HepG2 (cell line): Measurements from ENCODE around the gene ZFAND2B. TPM values are rescaled to one million over a fixed set of nuclear protein-coding genes. Genes with fewer than 3 reads are reported as not detected.

Experiments
- CHCHD3 ChIP-seq: sonication (generic); formaldehyde crosslinking; IDR thresholded peaks from 2 replicates; pipeline ENCODE4 v1.8.0; 2022; ENCODE audit warnings: mild to moderate bottlenecking, missing genetic modification reagents, moderate library complexity
- ERF ChIP-seq: IDR thresholded peaks from 2 replicates; pipeline ENCODE4 v1.6.1; 2018; ENCODE audit warnings: missing biosample characterization, missing genetic modification reagents
- FIP1L1 ChIP-seq: fragments of 200-400 bp; formaldehyde crosslinking; IDR thresholded peaks from 2 replicates; pipeline ENCODE4 v1.6.1; 2018; ENCODE audit warnings: low read depth, mild to moderate bottlenecking, low read length, moderate library complexity, borderline replicate concordance; ENCODE audit not compliant: insufficient read depth
- IRF2 ChIP-seq: IDR thresholded peaks from 2 replicates; pipeline ENCODE4 v1.6.1; 2018; ENCODE audit warnings: missing genetic modification reagents, missing compliant biosample characterization
- IRF9 ChIP-seq: sonication (generic); formaldehyde crosslinking; IDR thresholded peaks from 2 replicates; pipeline ENCODE4 v1.8.0; 2022; ENCODE audit warnings: missing genetic modification reagents, mild to moderate bottlenecking, borderline replicate concordance
- IRX3 ChIP-seq: sonication (generic); formaldehyde crosslinking; IDR thresholded peaks from 2 replicates; pipeline ENCODE4 v1.8.1; 2023; ENCODE audit warnings: mild to moderate bottlenecking, low read depth, missing genetic modification reagents, borderline replicate concordance
- MED13 ChIP-seq: sonication (generic); formaldehyde crosslinking; IDR thresholded peaks from 2 replicates; pipeline ENCODE4 v1.5.0; 2020; ENCODE audit warnings: missing genetic modification reagents
- NCOA5 ChIP-seq: sonication (generic); formaldehyde crosslinking; IDR thresholded peaks from 2 replicates; pipeline ENCODE4 v1.4.0; 2020; ENCODE audit warnings: missing genetic modification reagents
- POGK ChIP-seq: sonication (generic); formaldehyde crosslinking; conservative IDR thresholded peaks from 2 replicates; pipeline ENCODE4 v1.8.0; 2022; ENCODE audit warnings: mild to moderate bottlenecking, moderate library complexity, missing genetic modification reagents
- SIX1 ChIP-seq: sonication (generic); formaldehyde crosslinking; IDR thresholded peaks from 2 replicates; pipeline ENCODE4 v1.4.0; 2020; ENCODE audit warnings: missing genetic modification reagents, borderline replicate concordance
- YEATS4 ChIP-seq: sonication (generic); formaldehyde crosslinking; IDR thresholded peaks from 2 replicates; pipeline ENCODE4 v1.4.0; 2020; ENCODE audit warnings: missing genetic modification reagents, borderline replicate concordance
- ZBTB33 ChIP-seq: sonication (generic); formaldehyde crosslinking; IDR thresholded peaks from 2 replicates; pipeline ENCODE4 v1.4.0; 2020; ENCODE audit warnings: missing genetic modification reagents
- ZBTB37 ChIP-seq: sonication (generic); formaldehyde crosslinking; IDR thresholded peaks from 2 replicates; pipeline ENCODE4 v1.4.0; 2020; ENCODE audit warnings: mild to moderate bottlenecking, missing genetic modification reagents
- ZFX ChIP-seq: sonication (generic); formaldehyde crosslinking; IDR thresholded peaks from 2 replicates; pipeline ENCODE4 v1.4.0; 2020; ENCODE audit warnings: mild to moderate bottlenecking, low read depth, missing genetic modification reagents, moderate library complexity
- ZNF547 ChIP-seq: sonication (generic); formaldehyde crosslinking; IDR thresholded peaks from 2 replicates; pipeline ENCODE4 v1.5.1; 2020; ENCODE audit warnings: mild to moderate bottlenecking, missing genetic modification reagents
- ZNF574 ChIP-seq: sonication (generic); formaldehyde crosslinking; IDR thresholded peaks from 2 replicates; pipeline ENCODE4 v1.4.0; 2020; ENCODE audit warnings: missing genetic modification reagents
- ZNF614 ChIP-seq: IDR thresholded peaks from 2 replicates; pipeline ENCODE4 v1.6.1; 2018; ENCODE audit warnings: missing biosample characterization, missing genetic modification reagents, inconsistent platforms, borderline replicate concordance
- ZNF746 ChIP-seq: sonication (generic); formaldehyde crosslinking; IDR thresholded peaks from 2 replicates; pipeline ENCODE4 v1.8.0; 2022; ENCODE audit warnings: mild to moderate bottlenecking, missing genetic modification reagents
- ZSCAN30 ChIP-seq: sonication (generic); formaldehyde crosslinking; IDR thresholded peaks from 2 replicates; pipeline ENCODE4 v1.5.0; 2020; ENCODE audit warnings: mild to moderate bottlenecking, missing genetic modification reagents
- polyA plus RNA-seq, 8 experiments: library from polyadenylated mRNA; depleted of rRNA in 3 of 8; stranded (reverse) in 7 of 8; unstranded in 1 of 8; fragments of >200 nt; fragmentation: Illumina TruSeq in 4 of 8; extraction: Trizol in 4 of 8; gene quantifications; 2 replicates each; pipeline versions ENCODE4 v1.2.1 to v1.2.3, GENCODE V29; 2011 to 2016; ENCODE audit warnings: low read depth in 4 of 8, missing spikeins in 1 of 8, mixed read lengths in 1 of 8; ENCODE audit not compliant: insufficient read depth in 1 of 8
- total RNA-seq, 5 experiments: library from RNA; depleted of rRNA; stranded (reverse); fragments of >200 nt; fragmentation: Illumina TruSeq; extraction: Trizol; gene quantifications; 2 replicates each; pipeline ENCODE4 v1.2.3, GENCODE V29; 2016; ENCODE audit warnings: low read depth in 1 of 5

The ZFAND2B gene
- total and polyA plus RNA-seq, 2 of the 13 experiments (the other 11 are each of a cell fraction or from before 2014, with no cell fraction given) = 53.3 to 115 TPM

GRCh38 chr2:219207884-219208740 is 1.5 kb downstream of the ZFAND2B start (continued):
- TF ChIP-seq POGK (peak; percentile 74), ZNF547 (CRISPR knock-in tag) (peak; percentile 64), ZNF614 (CRISPR knock-in tag) (no peak; the same call in 1 of the 2 replicates), ZFX (CRISPR knock-in tag) (peak; percentile 79), FIP1L1 (no peak), ZSCAN30 (CRISPR knock-in tag) (no peak), IRF2 (CRISPR knock-in tag) (peak; percentile 72; the same call in 1 of the 2 replicates), ZNF746 (peak; percentile 35; the same call in 1 of the 2 replicates), ZBTB33 (no peak; the same call in none of the 2 replicates), IRF9 (CRISPR knock-in tag) (0 out of 2 replicates have a peak, but pooled peaks have one; percentile 50), ZNF574 (CRISPR knock-in tag) (peak; percentile 46; the same call in 1 of the 2 replicates), CHCHD3 (CRISPR knock-in tag) (no peak), IRX3 (CRISPR knock-in tag) (0 out of 2 replicates have a peak, but pooled peaks have one; percentile 11), SIX1 (0 out of 2 replicates have a peak, but pooled peaks have one; percentile 55), ERF (peak; percentile 65; the same call in 1 of the 2 replicates), MED13 (0 out of 2 replicates have a peak, but pooled peaks have one; percentile 29), YEATS4 (CRISPR knock-in tag) (no peak), NCOA5 (no peak), ZBTB37 (CRISPR knock-in tag) (peak; percentile 34; the same call in 1 of the 2 replicates)
